Measurements from ENCODE around the gene NFYC.

NFYC gene

GRCh38 chr1:40706626-40707025 lies 15.1 kb downstream of the NFYC start:
- peaks cover 37% of the 10 kb centered on the region for H3K4me1 Mint-ChIP-seq

GRCh38 chr1:40708750-40709099 lies 17.2 kb downstream of the NFYC start:
- Mint-ChIP-seq H3K27me3 (no peaks in the 10 kb centered on the region), H3K4me3 (peak overlapping the region; percentile 95), H3K36me3 (peaks cover 5% of the 10 kb centered on the region), H3K9me3 (no peaks in the 10 kb centered on the region), H3K27ac (peak overlapping the region; percentile 97), H3K4me1 (peaks cover 41% of the 10 kb centered on the region)
- DNase-seq (ENCODE audit: low spot score in 2 of 2) (no peak), ATAC-seq (ENCODE audit: low read depth) (peak; percentile 65)

More at GRCh38 chr1:40706626-40707025, 15.1 kb downstream of the NFYC start:
- H3K36me3 Mint-ChIP-seq, result peaks cover 1% of the 10 kb centered on the region
- no peaks in the 10 kb centered on the region for H3K27me3 Mint-ChIP-seq
- no peak for DNase-seq (ENCODE audit: low spot score in 2 of 2)
- no peaks in the 10 kb centered on the region for H3K9me3 Mint-ChIP-seq
- no peak overlapping the region for H3K4me3 Mint-ChIP-seq
- no peak for ATAC-seq (ENCODE audit: low read depth)
- no peak overlapping the region for H3K27ac Mint-ChIP-seq

- Mint-ChIP-seq H3K36me3 (peaks cover 5% of the 10 kb centered on the region), H3K9me3 (no peaks in the 10 kb centered on the region), H3K27ac (peak overlapping the region; percentile 97), H3K27me3 (no peaks in the 10 kb centered on the region), H3K4me3 (peak overlapping the region; percentile 95), H3K4me1 (peaks cover 40% of the 10 kb centered on the region)
- peak; percentile 60 to 77 for DNase-seq (ENCODE audit: low spot score in 2 of 2)
- ATAC-seq (ENCODE audit: low read depth), result peak; percentile 86
These were observed 17.7 kb downstream of the NFYC start for GRCh38 chr1:40709100-40709801.

GRCh38 chr1:40709802-40710278 lies 18.3 kb downstream of the NFYC start:
- peak overlapping the region; percentile 97 for H3K27ac Mint-ChIP-seq

DNA sequence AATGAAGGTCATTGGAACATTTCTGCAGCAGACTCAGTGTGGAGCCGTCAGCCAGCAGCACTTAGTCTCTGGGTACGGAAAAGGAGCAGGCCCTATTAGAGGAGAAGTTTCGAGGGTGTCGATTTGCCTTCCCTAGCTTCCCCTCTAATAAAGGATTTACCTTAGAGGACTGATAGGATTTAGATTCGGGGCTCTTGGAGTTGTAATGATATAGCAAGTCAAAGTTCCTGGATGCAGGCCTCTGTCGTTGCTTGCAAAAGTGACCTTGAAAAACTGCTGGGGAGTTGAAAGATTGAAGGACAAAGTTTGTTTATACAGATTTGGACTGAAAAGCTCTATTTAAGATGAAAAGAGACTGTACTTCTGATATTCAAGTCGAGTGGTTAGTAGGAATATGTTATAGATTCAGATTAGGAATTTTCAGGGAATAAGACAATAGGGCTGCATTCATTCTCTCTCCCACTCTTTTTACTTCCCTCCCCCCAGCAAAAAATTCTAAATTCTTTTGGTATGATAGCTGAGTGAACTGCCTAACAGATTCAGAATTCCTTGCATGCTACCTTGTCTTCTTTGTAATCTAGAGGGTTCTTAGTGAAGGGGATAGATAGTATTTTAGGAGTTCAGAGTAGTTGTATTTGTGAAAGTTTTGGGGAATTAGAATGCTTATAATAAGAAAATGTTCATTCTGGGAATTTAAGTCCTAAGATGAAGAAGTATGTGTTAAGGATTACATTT lies 19.2 kb downstream of the NFYC start:
- Mint-ChIP-seq H3K36me3 (peaks cover 5% of the 10 kb centered on the region), H3K4me1 (peaks cover 31% of the 10 kb centered on the region), H3K27ac (peak overlapping the region; percentile 97), H3K4me3 (peak overlapping the region; percentile 95), H3K27me3 (no peaks in the 10 kb centered on the region), H3K9me3 (no peaks in the 10 kb centered on the region)
- ATAC-seq (ENCODE audit: low read depth) (no peak), DNase-seq (ENCODE audit: low spot score in 2 of 2) (no peak)

More at GRCh38 chr1:40709802-40710278, 18.3 kb downstream of the NFYC start:
- Mint-ChIP-seq H3K4me1 (peaks cover 34% of the 10 kb centered on the region), H3K9me3 (no peaks in the 10 kb centered on the region), H3K36me3 (peaks cover 5% of the 10 kb centered on the region), H3K4me3 (peak overlapping the region; percentile 95), H3K27me3 (no peaks in the 10 kb centered on the region)
- DNase-seq (ENCODE audit: low spot score in 2 of 2) (no peak), ATAC-seq (ENCODE audit: low read depth) (no peak)

DNA sequence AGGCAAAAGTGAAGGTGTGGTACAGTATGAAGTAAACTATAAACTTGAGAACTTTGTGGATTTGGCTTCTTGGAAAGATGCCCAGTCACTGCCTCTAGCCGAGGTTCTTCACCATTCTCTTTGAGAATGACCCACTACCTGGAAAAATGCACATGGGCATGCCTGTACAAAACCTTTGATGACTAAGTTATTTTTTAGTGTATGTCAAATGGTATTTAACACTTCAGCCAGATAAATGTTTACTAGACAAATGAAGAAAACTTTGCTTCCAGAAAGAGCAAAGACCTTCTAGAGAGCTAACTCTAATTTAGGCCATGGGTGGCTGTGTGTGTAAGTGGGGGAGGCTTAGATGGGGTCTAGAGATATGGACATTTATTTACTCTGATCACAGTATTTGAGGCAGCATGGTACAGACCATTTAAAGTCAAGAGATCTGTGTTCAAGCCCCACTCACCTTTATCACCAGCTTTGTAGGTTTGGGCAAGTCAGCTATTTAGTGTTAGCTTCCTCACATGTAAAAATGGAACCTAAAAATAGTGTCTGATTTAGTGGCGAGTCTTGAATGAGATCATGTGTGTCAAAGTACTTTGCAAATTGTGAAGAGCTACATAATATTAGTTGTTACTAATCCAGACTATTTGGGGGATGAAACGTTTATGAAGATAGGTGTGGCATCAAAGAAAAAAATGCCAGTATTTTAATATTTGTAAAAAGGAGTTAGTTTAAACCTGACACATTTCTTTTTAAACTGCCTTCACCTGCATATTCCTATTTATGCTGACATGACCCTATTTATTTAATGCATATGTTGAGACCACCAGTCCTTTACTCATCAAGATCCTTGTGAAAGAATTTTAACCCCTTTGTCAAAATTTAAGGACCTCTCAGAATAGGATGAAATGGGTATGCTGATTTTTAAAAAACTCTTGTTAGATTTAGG lies 20.2 kb downstream of the NFYC start:
- H3K27me3 Mint-ChIP-seq, result no peaks in the 10 kb centered on the region
- H3K9me3 Mint-ChIP-seq, result no peaks in the 10 kb centered on the region
- peak overlapping the region; percentile 95 for H3K4me3 Mint-ChIP-seq
- DNase-seq (ENCODE audit: low spot score in 2 of 2) (no peak), ATAC-seq (ENCODE audit: low read depth) (no peak)
- H3K4me1 Mint-ChIP-seq, result peaks cover 33% of the 10 kb centered on the region
- peak overlapping the region; percentile 97 for H3K27ac Mint-ChIP-seq
- H3K36me3 Mint-ChIP-seq, result peaks cover 10% of the 10 kb centered on the region

- H3K27ac Mint-ChIP-seq, result peak overlapping the region; percentile 97
- H3K4me1 Mint-ChIP-seq, result peaks cover 38% of the 10 kb centered on the region
- H3K9me3 Mint-ChIP-seq, result no peaks in the 10 kb centered on the region
- H3K4me3 Mint-ChIP-seq, result peak overlapping the region; percentile 95
- no peak for DNase-seq (ENCODE audit: low spot score in 2 of 2)
- no peaks in the 10 kb centered on the region for H3K27me3 Mint-ChIP-seq
- peaks cover 11% of the 10 kb centered on the region for H3K36me3 Mint-ChIP-seq
- no peak for ATAC-seq (ENCODE audit: low read depth)
These were observed 21.0 kb downstream of the NFYC start for GRCh38 chr1:40712405-40712944.

- Mint-ChIP-seq H3K27ac (peak overlapping the region; percentile 95), H3K36me3 (peaks cover 11% of the 10 kb centered on the region), H3K4me3 (peak overlapping the region; percentile 75), H3K9me3 (no peaks in the 10 kb centered on the region), H3K4me1 (peaks cover 40% of the 10 kb centered on the region), H3K27me3 (no peaks in the 10 kb centered on the region)
- DNase-seq (ENCODE audit: low spot score in 2 of 2) (peak; percentile 32 to 66), ATAC-seq (ENCODE audit: low read depth) (peak; percentile 73)
These were observed 21.5 kb downstream of the NFYC start for GRCh38 chr1:40712997-40713396.

DNA sequence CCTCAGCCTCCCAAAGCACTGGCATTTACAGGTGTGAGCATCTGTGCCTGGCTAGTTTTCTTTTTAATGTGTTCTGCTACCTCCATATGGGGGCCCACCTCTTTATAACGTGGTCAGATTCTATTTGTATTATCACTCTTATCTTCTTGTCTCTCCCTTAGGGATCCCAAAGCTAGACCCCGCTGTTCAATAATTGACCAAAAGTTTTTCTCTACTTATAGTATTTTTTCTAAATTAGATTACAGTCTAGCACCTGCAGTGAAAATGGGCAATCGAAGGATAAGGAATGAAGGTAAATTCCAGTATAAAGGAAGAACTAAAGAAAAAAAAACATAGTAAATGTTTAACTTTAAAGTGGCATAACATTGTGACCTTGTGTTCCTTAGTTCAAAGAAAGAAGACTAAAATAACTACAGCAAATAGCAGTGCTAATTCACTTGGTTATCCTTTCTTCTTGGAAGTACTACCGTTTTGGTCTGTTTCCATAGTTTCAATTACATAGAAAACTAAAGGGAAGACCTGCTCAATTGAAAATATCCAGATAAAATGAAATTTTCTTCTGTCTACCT lies 24.1 kb downstream of the NFYC start:
- H3K9me3 Mint-ChIP-seq, result no peaks in the 10 kb centered on the region
- peak overlapping the region; percentile 56 for H3K27ac Mint-ChIP-seq
- ATAC-seq (ENCODE audit: low read depth) (no peak), DNase-seq (ENCODE audit: low spot score in 2 of 2) (no peak)
- no peaks in the 10 kb centered on the region for H3K27me3 Mint-ChIP-seq
- H3K36me3 Mint-ChIP-seq, result peaks cover 9% of the 10 kb centered on the region
- H3K4me1 Mint-ChIP-seq, result peaks cover 40% of the 10 kb centered on the region
- H3K4me3 Mint-ChIP-seq, result no peak overlapping the region

DNA sequence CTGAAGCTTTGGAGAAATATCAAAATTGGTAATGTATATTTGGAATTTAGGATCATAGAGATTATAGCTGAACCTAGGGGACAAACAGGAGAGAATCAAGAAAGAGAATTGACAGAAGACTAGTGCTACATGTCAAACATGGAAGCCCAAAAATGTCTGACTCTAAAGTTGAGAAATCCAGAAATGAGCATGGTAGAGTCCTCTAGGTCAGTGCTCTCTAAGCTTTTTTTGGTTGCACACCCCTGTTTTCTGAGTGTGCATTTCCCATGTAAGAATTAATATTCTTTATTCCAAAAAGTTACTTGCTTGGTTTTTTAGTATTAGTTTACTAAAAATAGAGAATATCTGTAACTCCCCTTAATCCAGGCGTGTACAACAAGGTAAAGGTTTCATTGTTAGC lies 25.6 kb downstream of the NFYC start:
- DNase-seq (ENCODE audit: low spot score in 2 of 2) (no peak), ATAC-seq (ENCODE audit: low read depth) (no peak)
- no peaks in the 10 kb centered on the region for H3K9me3 Mint-ChIP-seq
- no peak overlapping the region for H3K4me3 Mint-ChIP-seq
- H3K4me1 Mint-ChIP-seq, result peaks cover 32% of the 10 kb centered on the region
- peak overlapping the region; percentile 56 for H3K27ac Mint-ChIP-seq
- peaks cover 9% of the 10 kb centered on the region for H3K36me3 Mint-ChIP-seq
- no peaks in the 10 kb centered on the region for H3K27me3 Mint-ChIP-seq

DNA sequence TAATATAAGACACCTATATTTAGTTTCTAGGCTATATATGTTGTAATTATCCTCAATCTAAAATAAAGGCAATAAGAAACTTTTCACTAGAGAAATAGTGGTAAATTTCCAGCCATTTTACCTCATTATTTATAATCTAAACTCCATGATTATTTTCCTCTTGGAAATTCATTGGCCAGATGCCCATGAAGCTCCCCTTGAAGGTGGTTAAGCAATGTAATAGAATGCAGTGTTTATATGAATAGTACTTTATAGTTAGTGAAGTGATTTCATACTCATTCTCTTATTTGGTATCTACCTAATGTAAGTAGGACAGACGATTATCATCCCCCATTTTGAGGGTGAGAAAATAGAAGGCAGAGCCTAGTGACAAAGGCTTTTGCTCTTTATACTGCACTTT lies 26.5 kb downstream of the NFYC start:
- no peak for ATAC-seq (ENCODE audit: low read depth)
- H3K9me3 Mint-ChIP-seq, result no peaks in the 10 kb centered on the region
- no peak for DNase-seq (ENCODE audit: low spot score in 2 of 2)
- H3K4me1 Mint-ChIP-seq, result peaks cover 35% of the 10 kb centered on the region
- H3K4me3 Mint-ChIP-seq, result no peak overlapping the region
- peaks cover 8% of the 10 kb centered on the region for H3K36me3 Mint-ChIP-seq
- no peaks in the 10 kb centered on the region for H3K27me3 Mint-ChIP-seq
- peak overlapping the region; percentile 45 for H3K27ac Mint-ChIP-seq

DNA sequence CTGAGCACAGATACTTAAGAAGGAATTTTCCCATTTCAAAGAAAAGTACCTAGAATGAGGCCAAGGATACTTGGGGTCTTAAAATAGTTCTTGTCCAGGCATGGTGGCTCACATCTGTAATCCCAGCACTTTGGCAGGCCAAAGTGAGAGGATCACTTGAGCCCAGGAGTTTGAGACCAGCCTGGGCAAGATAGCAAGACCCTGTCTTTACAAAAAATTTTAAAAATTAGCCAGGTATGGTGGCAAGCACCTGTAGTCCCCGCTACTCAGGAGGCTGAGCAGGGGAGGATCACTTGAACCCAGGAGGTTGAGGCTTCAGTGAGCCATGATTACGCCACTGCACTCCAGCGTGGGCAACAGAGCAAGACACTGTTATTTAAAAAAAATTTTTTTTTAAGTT lies 29.0 kb downstream of the NFYC start:
- ATAC-seq (ENCODE audit: low read depth) (no peak), DNase-seq (ENCODE audit: low spot score in 2 of 2) (no peak)
- H3K9me3 Mint-ChIP-seq, result no peaks in the 10 kb centered on the region
- H3K4me1 Mint-ChIP-seq, result peaks cover 37% of the 10 kb centered on the region
- no peak overlapping the region for H3K4me3 Mint-ChIP-seq
- peak overlapping the region; percentile 53 for H3K27ac Mint-ChIP-seq
- no peaks in the 10 kb centered on the region for H3K27me3 Mint-ChIP-seq
- peaks cover 6% of the 10 kb centered on the region for H3K36me3 Mint-ChIP-seq

GRCh38 chr1:40722622-40723021 lies 31.1 kb downstream of the NFYC start:
- DNase-seq (ENCODE audit: low spot score in 2 of 2) (no peak), ATAC-seq (ENCODE audit: low read depth) (peak; percentile 78)
- H3K4me3 Mint-ChIP-seq, result no peak overlapping the region
- H3K4me1 Mint-ChIP-seq, result peaks cover 28% of the 10 kb centered on the region
- peak overlapping the region; percentile 26 for H3K27ac Mint-ChIP-seq
- no peaks in the 10 kb centered on the region for H3K9me3 Mint-ChIP-seq
- peaks cover 4% of the 10 kb centered on the region for H3K36me3 Mint-ChIP-seq
- no peaks in the 10 kb centered on the region for H3K27me3 Mint-ChIP-seq

Data from memory B cell (primary cell).